ENCODE data around the gene PAPOLB.
A peak's percentile ranks its signal among the peaks of the same experiment; 100 is the strongest.
"Not testable (repeated sequence)": the region's sequence is repeated elsewhere in the genome, so short reads cannot be mapped to it uniquely, and the experiment has no call there.

PAPOLB gene

GRCh38 chr7:4861673-4862072, at the start of gene PAPOLB:
Gene PAPOLB (minus strand): TSS chr7:4862030. CDS start chr7:4861810, 220 bp downstream.
- no peak for DNase-seq (ENCODE audit: low spot score)

GRCh38 chr7:4911111-4911828, 49.4 kb upstream of the PAPOLB start:
- DNase-seq (ENCODE audit: low spot score): no peak

GRCh38 chr7:4906682-4907081, 44.9 kb upstream of the PAPOLB start:
- peak; percentile 2 for DNase-seq (ENCODE audit: low spot score)

- DNase-seq (ENCODE audit: low spot score): no peak
Observed at GRCh38 chr7:4905171-4905570, 43.3 kb upstream of the PAPOLB start.

GRCh38 chr7:4904346-4904745, 42.5 kb upstream of the PAPOLB start:
- DNase-seq (ENCODE audit: low spot score): peak; percentile 0

- DNase-seq (ENCODE audit: low spot score): no peak
Observed at GRCh38 chr7:4895766-4896165, 33.9 kb upstream of the PAPOLB start.

- DNase-seq (ENCODE audit: low spot score): no peak
Observed at GRCh38 chr7:4894482-4894881, 32.7 kb upstream of the PAPOLB start.

- no peak for DNase-seq (ENCODE audit: low spot score)
Observed at GRCh38 chr7:4893929-4894475, 32.2 kb upstream of the PAPOLB start.

- DNase-seq (ENCODE audit: low spot score): not testable (repeated sequence)
Observed at GRCh38 chr7:4893188-4893587, 31.4 kb upstream of the PAPOLB start.

- not testable (repeated sequence) for DNase-seq (ENCODE audit: low spot score)
Observed at GRCh38 chr7:4891522-4891921, 29.7 kb upstream of the PAPOLB start.

GRCh38 chr7:4889682-4890081, 27.9 kb upstream of the PAPOLB start:
- no peak for DNase-seq (ENCODE audit: low spot score)

- DNase-seq (ENCODE audit: low spot score): no peak
Observed at GRCh38 chr7:4888161-4888560, 26.3 kb upstream of the PAPOLB start.

- no peak for DNase-seq (ENCODE audit: low spot score)
Observed at GRCh38 chr7:4886671-4887070, 24.8 kb upstream of the PAPOLB start.

- DNase-seq (ENCODE audit: low spot score): no peak
Observed at GRCh38 chr7:4885317-4885807, 23.5 kb upstream of the PAPOLB start.

GRCh38 chr7:4884164-4884563, 22.3 kb upstream of the PAPOLB start:
- DNase-seq (ENCODE audit: low spot score): no peak

GRCh38 chr7:4883372-4884144, 21.7 kb upstream of the PAPOLB start, which contains the start of gene RADIL:
Gene RADIL (minus strand): TSS chr7:4883716. CDS start chr7:4878139, 5,577 bp downstream.
- DNase-seq (ENCODE audit: low spot score): peak; percentile 97

GRCh38 chr7:4883033-4883371, 21.2 kb upstream of the PAPOLB start:
- no peak for DNase-seq (ENCODE audit: low spot score)

- DNase-seq (ENCODE audit: low spot score): peak; percentile 85
Observed at GRCh38 chr7:4882169-4883032, 20.6 kb upstream of the PAPOLB start.

- DNase-seq (ENCODE audit: low spot score): no peak
Observed at GRCh38 chr7:4880218-4880617, 18.4 kb upstream of the PAPOLB start.

- DNase-seq (ENCODE audit: low spot score): no peak
Observed at GRCh38 chr7:4879396-4880081, 17.7 kb upstream of the PAPOLB start.
